Fibroblast of the aortic adventitia (primary cell): ENCODE results near the gene GLYATL3. TPM values are rescaled to one million over a fixed set of nuclear protein-coding genes. Genes with fewer than 3 reads are reported as not detected.

Source experiments
- DNase-seq: peaks from one replicate; pipeline ENCODE4 v3.0.0-alpha.2; 2010; ENCODE audit warnings: low read depth
- H3K4me3 ChIP-seq: 2 replicates; pipeline ENCODE4 v1.5.1; 2011; ENCODE audit warnings: low read depth, mild to moderate bottlenecking, control low read depth, low read length, moderate library complexity
- CTCF ChIP-seq: IDR thresholded peaks from 2 replicates; pipeline ENCODE4 v1.5.1; 2011; ENCODE audit warnings: mild to moderate bottlenecking, low read length, control low read depth, inconsistent platforms; ENCODE audit not compliant: insufficient read depth
- total RNA-seq: library from RNA; depleted of rRNA; stranded (reverse); fragments of >200 nt; gene quantifications from 2 replicates; pipeline ENCODE4 v1.2.3, GENCODE V29; 2012; ENCODE audit warnings: low replicate concordance

GLYATL3 gene
- total RNA-seq, 1 donor = not detected

- no peak for DNase-seq
- no peak for TF ChIP-seq CTCF
- H3K4me3 ChIP-seq = no peak overlapping the region
Measured at GRCh38 chr6:49576618-49577017, 76.9 kb downstream of the GLYATL3 start.

Other genes with a start within 250 kb of the GLYATL3 start
- gene MMUT, start 36.7 kb upstream of the GLYATL3 start, total RNA-seq = 27.1 and 27.4 TPM in 2 replicates
- gene CENPQ, start 36.6 kb upstream of the GLYATL3 start, total RNA-seq = 2.9 and 23.7 TPM in 2 replicates
- gene C6orf141, start 50.7 kb downstream of the GLYATL3 start, total RNA-seq = 0.57 and 5.7 TPM in 2 replicates
- gene RHAG, start 136.9 kb downstream of the GLYATL3 start, total RNA-seq = not detected in 2 replicates
- not detected in 2 replicates for gene CRISP2, start 213.6 kb downstream of the GLYATL3 start, total RNA-seq
- gene CRISP3, start 244.5 kb downstream of the GLYATL3 start, total RNA-seq = not detected in 2 replicates